HG03378 (cell line): ENCODE data around the gene OMG.
"Not testable (repeated sequence)": the region's sequence is repeated elsewhere in the genome, so short reads cannot be mapped to it uniquely, and the experiment has no call there.

Experiments
- ATAC-seq: cut with Tn5 transposase; IDR thresholded peaks from one replicate; pipeline ENCODE4 v1.9.1; 2021; ENCODE audit warnings: mild to moderate bottlenecking, moderate library complexity; ENCODE audit not compliant: unreplicated experiment

Gene OMG

DNA sequence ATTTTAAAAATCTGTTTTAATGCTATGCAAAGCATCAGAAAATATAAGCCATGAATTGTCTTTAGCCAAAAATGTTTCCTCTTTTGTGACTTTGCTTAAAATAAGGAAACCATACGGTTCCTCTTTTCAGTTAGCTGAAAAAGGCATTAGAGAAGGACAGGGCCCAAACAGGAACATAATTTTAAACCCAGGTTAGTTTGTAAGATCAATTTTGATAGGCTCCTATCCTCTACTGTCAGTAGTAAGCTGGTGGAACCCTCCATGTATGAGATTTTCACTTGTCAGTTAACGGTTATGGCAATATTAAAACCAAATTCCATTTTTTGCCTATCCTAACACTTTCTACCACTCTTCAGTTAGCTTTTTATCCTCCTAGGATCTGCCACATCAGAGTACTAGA lies 12.5 kb upstream of the OMG start:
- ATAC-seq: peak; percentile 39

DNA sequence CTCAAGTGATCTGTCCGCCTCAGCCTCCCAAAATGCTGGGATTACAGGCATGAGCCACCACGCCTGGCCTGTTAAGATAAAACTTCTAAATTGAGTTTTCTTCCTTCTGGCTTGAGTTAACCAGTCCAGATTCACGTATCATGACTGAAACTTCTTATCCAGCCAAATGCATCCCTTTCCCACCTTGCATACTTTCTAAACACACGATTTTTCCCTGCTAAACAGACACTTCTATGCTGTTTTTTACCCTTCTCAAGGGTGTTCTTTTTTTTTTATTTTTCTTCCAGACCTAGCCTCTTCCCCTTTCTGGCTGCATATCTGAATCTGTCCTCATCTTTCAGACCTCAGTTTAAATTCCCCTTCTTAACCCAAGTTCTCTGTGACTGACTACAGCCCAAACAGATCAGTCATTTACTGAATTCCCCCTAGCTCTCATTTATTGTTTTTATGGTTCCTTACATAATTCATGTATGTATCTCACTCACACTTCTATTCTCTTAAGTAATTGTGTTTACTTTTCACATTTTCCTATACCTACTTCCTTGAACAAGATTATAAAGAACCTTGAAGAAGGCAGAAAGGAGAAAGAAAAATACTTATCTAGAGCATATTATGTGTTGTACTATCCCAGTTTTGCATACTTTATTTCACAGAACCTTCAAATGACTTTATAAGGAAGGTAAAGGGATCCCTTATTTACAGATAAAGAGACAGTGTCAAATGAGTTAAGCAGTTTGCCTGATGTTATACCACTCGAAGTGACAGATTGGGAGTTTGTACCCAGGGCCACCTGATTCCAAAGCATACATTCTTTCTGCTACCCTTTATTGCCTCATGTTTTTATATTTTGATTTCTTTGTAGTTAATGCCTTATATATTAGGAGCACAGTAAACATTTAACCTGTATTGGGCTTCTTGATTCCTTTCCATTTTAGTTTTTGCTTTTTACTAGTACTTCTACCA lies 11.6 kb upstream of the OMG start:
- ATAC-seq: no peak

DNA sequence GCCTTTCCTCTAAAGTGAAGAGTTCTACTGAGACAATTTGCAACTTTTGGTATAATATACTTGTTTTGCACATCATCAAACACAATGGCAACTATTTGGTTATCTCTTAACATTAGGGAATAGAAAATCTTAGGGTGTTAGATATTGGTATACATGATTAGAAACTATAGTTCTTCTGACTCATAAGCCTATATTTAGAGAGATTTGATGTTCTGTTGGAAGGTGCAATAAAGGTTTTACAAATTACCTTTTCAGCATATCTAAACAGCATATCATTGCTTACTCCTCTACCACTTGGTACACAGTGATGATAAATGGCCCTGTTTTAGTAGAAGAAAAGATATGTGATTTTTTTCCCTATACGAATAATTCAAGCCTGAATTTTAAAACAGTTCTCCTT lies 10.6 kb upstream of the OMG start:
- no peak for ATAC-seq

DNA sequence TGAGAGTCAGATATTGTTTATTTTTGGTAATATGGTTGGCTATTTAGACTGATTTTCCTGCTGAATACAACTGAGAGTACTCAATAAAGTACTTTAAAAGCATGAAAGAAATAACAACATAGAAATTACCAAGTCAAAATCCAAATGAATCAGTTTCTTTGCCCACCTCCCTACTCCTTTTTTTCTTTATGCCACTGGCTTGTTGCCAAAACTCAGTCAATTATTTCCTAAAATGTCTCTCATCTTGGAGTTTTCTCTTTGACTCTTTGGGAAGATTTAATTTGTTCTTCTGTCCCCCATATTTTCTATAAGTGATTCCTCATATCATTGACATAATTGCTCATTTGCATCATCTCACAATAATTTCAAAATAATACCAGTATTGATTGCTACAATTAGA lies 2.6 kb upstream of the OMG start:
- no peak for ATAC-seq

DNA sequence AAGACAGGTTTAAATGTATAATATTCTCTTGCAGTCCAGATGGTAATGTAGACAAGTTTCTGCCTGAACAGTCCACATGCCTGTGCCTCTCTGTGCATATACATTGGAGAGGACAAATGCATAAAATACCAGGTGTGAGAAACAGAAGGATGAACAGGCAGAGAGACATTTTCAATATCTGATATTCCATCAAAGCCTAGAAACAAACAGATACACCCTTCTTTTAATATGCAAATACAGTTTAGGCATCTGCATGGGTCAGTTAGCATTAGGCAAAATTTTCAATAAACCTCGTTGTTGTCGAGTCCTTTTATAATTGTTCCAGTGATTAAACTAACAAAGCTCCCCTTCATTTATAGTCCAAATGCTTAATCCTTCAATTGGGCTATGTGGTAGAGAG lies 897 bp downstream of the OMG start:
- no peak for ATAC-seq

DNA sequence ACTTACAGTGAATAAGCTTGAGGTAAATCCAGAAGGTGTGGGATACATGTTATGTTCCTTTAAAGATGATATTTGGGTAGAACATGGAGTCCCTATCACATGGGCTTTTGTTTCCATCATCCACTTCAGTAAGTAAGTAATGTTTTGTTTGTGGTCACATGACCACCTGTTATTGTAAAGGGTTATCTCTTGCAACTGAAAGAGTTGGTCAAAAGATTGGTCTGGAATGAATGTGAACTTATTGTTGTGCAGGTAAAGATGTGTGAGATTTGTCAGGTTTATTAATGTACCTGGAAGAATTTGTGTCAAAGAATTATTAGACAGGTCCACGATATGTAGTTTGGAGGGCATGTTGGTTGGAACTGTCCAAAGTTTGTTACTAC lies 1.6 kb downstream of the OMG start:
- ATAC-seq: no peak

DNA sequence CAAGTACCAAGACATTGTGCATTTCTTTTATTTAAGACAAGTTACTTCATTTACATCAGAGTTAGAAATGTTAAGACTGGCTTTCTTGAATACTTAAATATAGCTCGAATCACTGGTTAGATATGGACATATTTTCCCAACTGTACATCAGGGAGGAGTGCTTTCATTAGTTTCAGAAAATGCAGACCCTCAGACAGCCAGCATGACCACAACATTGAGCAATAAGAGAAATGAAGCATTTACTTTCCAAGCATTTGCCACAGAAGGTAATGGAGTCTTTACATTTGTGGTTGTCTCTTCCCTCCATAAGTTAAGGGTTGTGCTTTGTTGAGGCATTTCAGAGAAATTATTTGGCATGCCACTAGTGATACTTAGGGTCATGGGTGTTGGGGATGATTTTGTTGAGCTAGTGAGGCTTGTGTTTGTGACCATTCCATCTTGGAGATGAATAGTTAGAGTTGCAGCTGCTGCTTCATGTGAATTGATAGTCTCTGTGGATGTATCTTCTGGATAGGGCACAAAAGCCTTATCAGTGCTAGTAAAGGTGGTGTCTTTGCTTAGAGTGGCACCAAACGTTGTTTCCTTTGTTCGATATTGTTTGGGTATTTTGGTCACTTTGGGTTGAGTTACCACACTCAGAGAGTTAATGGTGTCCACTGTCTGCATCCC lies 2.1 kb downstream of the OMG start:
- no peak for ATAC-seq

DNA sequence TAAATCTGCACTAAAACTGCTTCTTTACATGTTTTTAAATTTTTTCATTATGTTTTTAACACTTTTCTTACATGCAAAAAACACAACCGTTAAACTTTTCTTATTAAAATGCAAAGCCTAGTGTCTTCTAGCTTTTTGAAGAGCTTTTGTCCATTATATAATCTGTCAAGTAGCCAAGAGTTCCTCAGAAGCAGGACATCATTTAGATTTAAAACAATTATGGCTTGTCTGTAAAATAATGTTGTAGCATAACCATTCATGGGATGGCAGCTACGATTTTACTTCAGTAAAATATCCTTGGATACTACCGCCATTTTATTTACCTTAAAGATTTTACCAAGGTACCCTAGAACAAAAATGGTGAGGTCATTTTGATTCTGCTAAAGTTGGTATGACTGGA lies 2.8 kb downstream of the OMG start:
- no peak for ATAC-seq

DNA sequence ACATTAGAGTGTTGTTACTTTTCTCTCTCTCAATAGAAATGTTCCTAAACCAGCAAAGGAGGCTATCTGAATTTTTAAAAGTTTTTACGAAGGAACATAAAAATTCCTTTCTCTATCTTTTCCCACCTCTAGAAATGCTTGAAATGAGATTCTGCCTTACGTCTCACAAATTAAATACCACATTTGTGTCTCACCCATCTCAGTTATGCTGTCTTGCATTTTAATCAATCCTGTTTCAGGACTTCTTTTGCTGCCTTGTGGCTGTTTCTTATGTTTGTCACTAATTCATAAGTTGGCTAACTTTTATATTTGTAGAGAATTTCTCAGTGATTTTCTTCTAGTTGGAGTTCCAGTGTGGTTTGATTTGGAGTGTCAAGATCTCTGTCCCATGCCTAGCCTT lies 3.5 kb downstream of the OMG start:
- ATAC-seq: no peak

DNA sequence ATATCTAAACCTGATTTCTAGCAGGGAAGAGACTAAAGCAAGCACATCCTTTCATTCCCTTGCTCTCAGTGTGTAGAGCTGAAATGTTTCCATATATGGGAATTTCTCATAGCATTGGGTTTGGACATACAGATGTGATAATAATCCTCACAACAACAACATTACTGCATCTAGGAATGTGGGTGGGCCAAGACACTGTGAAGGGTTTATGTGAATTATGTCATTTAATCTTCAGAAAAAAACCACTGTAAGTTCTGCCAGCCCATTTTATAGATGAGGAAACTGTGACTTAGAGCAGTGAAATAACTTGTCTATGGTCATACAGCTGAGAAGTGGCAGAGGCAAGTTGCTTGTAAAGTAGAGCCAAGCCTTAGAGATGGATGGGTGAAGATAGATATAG lies 5.2 kb downstream of the OMG start:
- no peak for ATAC-seq

DNA sequence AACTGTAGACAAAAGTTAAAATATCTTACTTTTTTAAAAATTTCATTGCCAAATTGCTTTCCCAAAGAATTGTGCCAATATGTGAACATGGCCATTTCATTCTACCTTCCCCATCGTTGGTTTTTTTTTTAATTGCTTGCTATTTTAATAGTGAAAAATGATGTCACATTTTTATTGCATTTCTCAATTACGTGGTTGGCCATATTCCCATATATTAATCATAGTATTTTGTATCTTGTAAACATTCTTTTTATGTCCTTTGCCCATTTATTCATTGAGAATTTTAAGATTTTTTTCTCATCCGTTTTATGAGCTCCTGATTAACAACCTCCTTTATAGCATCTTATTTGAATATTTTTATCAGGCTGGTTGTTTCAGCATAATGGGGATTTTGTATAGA lies 7.2 kb downstream of the OMG start:
- ATAC-seq: no peak

DNA sequence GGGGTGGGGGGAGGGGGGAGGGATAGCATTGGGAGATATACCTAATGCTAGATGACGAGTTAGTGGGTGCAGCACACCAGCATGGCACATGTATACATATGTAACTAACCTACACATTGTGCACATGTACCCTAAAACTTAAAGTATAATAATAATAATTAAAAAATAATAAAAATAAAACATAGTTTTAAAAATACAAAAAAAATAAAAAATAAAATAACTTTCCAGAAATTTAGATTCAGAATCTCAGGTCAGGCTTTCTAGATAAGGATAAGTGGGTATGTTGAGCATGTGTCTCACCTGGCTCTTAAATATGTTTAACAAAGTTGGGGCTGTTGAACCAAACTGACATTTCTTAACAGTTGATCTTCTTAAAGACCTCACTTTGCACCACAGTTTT lies 9.1 kb downstream of the OMG start:
- ATAC-seq: not testable (repeated sequence)

DNA sequence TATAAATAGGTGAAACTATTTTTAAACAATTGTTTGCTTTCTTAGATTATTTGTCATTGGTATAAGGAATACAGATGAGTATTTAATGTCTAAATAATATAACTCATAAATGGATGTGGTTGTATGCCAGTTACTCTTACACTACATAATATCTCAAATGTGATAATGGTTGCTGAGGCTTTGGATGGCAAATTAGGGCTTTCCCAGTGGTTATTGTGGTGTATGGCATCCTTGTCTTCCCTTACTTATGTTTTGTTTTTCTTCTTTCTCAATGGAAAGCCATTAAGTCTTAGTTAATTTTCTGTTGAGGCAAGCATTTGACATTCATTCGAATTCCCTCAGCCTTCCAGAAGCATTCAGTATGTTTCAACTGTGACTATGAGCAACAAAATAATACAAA lies 10.5 kb downstream of the OMG start:
- ATAC-seq: no peak

DNA sequence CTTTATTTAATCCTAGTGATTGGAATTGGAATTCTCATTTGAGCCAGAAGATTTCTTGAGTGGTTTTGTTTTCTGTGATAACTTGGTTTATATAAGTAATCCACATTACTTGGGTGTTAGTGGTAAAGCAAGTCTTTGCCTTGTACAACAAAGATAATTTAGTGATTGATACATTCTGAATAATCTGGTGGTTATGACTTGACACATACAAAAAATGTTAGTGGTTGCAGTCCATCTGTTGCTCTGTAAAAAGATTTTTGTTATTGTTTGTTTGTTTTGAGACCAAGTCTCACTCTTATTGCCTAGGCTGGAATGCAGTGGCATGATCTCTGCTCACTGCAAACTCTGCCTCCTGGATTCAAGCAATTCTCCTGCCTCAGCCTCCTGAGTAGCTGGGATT lies 13.2 kb downstream of the OMG start:
- ATAC-seq: no peak

DNA sequence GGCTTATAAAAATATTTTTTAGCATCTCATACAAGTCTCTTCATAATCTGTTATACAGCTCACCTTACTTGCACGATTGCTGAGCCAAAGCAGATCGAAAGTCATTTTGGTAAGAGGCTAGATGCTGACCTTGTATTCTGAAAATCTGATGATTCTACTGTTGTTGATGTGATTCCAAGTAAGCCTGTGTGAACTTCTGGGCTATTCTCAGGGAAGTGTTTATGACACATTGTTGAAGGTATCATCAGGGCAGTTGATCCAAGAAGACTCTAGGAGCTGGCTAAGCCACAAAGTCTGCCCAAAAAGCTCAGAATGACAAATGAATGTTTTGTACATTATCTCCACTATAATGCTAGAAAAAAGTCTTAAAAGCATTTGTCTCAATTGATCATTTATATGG lies 16.0 kb downstream of the OMG start:
- ATAC-seq: no peak

DNA sequence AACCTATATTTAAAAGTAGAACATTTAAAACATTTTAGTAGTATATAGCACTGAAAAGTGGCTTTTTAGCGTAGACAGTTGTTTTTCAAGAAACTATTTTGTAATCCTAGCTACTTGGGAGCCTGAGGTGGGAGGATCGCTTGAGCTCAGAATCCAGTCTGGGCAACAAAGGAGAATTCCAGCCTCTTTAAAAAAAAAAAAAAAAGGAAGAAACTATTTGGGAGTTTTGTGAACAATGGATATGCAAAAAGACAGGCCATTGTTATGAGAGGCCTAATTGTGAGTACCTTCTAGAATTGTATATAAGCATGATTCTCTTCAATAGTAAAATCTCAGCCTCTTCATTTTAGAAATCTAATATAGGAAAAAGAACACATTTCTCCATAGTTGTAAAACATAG lies 17.6 kb downstream of the OMG start:
- ATAC-seq: no peak

DNA sequence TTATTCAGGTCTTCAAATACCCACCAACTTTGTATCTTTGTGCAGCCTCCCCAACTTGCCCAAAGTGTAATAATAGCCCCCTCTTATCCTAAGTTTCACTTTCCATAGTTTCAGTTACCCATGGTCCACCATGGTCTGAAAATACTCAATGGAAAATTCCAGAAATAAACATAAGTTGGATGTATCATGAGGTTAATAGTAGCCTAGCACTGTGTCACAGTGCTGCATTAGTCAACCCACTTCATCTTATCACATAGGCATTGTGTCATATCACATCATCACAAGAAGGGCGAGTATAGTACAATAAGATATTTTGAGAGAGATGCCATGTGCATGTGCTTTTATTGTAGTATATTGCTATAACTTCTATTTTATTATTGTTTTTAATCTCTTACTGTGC lies 21.9 kb downstream of the OMG start:
- ATAC-seq: no peak

DNA sequence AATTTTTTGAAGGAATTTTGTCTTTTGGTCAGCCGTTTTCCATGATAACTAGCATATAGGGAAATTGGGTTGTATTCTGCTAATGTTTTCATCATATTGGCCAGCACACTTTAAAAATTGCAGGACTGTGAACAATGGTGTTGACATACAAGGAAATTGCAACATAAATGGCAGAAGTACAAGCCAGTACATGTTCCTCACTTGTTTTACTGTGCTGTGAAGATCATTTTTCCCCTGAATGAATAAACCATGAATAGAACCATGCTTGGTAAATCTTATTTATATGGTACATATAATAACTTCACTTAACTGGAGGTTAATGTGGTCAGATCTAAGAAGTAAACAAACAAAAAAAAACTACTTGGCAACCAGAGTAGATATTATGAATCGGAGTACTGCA lies 22.8 kb downstream of the OMG start:
- ATAC-seq: no peak

DNA sequence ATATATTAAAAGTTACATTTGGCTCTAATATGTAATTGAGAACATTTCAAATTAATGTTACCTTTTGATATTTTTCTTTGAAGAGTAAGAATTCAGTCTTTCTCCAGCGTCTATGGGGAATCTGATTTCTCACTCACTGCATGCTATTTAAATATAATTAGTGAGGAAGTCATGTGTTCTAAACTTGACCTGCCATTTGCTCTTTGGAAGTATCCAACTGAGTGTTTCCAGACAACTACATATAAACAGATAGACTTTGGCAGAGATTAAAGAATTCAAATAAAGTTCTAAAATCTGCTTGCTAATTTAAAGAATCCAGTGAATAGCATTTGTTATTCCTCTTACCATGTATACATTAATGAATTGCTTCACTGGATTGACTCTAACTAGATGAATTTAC lies 23.5 kb downstream of the OMG start:
- no peak for ATAC-seq

DNA sequence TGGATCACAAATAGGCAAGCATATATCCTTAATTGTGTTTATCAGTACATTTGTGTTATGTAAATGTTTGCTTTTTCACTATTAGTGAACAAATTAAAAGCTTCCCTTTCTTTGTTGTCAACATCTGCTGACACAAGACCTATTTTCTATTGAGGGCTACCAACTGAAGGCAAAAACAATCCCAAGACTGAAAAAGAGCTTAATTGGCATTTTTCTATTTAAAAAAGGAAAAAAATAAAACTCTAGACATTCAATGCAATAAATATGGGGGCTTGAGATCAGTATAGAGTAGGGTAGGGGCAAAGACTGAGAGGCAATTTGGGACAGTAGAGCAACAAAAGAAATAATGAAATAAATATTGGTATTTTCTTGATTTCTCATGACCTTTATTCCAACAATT lies 24.2 kb downstream of the OMG start:
- no peak for ATAC-seq

DNA sequence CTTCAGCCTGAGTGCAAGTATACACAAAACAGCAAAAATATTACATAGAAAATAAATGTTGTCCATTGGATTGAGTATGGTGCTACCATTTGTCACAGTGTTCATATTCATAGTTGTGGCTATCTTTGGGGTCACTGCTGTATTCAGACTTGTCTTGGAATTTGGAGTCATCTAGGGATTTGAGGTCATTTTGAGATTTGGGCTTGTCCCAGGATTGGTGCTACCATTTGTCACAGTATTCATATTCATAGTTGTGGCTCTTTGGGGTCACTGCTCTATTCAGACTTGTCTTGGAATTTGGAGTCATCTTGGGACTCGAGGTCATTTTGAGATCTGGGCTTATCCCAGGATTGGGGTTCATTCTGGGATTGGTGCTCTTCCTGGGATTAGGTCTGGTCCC lies 24.8 kb downstream of the OMG start:
- ATAC-seq: no peak

DNA sequence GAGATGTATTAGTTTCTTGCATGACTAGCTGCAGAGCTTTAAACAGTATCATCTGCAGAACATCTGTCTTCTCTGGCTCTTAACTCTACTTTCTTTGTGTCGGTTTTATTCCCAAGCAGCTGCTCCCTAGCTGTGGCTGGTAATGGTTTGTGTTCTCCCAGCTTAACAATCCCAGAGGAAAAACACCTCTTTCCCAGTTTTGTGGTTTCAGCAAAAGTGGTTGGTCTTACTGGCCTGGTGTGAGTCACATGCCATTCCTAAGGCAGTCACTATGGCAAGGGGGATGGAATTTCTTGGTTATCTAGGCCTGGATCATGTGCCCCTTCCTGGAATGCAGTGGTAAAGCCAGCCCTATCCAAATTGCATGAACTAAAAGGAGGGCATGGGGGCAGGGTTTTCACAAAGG lies 27.5 kb downstream of the OMG start:
- no peak for ATAC-seq
